ENCODE results near the gene PGM2.

DNA sequence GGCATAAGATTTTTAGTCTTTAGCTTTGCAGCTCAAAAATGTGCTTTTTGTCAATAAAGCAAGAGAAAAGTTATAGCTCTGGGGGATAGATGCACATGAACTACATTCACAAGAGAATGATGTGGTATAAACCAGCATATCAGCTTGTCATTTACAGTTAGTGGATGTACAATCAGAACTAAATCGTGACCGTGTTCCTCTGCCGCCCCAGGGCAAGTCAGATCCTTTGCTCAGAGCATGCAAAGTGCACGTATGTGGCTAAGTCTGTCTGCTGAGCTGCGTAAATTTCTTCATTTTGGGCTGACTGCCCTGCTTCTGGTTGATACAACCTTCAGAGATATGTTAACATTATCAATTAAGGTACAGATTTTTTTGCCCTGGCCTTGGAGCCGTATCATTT is 9.3 kb downstream of the PGM2 start:
- TF ChIP-seq, protein P1, sequence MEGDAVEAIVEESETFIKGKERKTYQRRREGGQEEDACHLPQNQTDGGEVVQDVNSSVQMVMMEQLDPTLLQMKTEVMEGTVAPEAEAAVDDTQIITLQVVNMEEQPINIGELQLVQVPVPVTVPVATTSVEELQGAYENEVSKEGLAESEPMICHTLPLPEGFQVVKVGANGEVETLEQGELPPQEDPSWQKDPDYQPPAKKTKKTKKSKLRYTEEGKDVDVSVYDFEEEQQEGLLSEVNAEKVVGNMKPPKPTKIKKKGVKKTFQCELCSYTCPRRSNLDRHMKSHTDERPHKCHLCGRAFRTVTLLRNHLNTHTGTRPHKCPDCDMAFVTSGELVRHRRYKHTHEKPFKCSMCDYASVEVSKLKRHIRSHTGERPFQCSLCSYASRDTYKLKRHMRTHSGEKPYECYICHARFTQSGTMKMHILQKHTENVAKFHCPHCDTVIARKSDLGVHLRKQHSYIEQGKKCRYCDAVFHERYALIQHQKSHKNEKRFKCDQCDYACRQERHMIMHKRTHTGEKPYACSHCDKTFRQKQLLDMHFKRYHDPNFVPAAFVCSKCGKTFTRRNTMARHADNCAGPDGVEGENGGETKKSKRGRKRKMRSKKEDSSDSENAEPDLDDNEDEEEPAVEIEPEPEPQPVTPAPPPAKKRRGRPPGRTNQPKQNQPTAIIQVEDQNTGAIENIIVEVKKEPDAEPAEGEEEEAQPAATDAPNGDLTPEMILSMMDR (IDR thresholded peaks at IDR 0.05; ENCODE audit: low read length), result no peak
- no peak for TF ChIP-seq EZH2 (IDR thresholded peaks at IDR 0.05; ENCODE audit: borderline replicate concordance, low read length)

Data from OCI-LY1 (cell line).